Ureter (tissue), 1 donor: ENCODE data around the gene TAF10. TPM values are rescaled to one million over a fixed set of nuclear protein-coding genes. Genes with fewer than 3 reads are reported as not detected.

Experiments used
- DNase-seq: peaks from one replicate; pipeline ENCODE4 v3.0.0-alpha.2; 2020; ENCODE audit warnings: low spot score
- total RNA-seq: library from RNA; stranded (reverse); gene quantifications from one replicate; pipeline ENCODE4 v1.2.4, GENCODE V29; 2023
- donor health status: DM: yes; HTN: yes; CAD: no.

Gene TAF10
- total RNA-seq, 1 donor from 2014 or later: 176 TPM

- no peak for DNase-seq
Measured at GRCh38 chr11:6625156-6625831, 13.3 kb upstream of the TAF10 start.

GRCh38 chr11:6623391-6624363 is 11.7 kb upstream of the TAF10 start:
- DNase-seq: no peak

GRCh38 chr11:6622261-6623171 is 10.5 kb upstream of the TAF10 start:
- DNase-seq: no peak

DNA sequence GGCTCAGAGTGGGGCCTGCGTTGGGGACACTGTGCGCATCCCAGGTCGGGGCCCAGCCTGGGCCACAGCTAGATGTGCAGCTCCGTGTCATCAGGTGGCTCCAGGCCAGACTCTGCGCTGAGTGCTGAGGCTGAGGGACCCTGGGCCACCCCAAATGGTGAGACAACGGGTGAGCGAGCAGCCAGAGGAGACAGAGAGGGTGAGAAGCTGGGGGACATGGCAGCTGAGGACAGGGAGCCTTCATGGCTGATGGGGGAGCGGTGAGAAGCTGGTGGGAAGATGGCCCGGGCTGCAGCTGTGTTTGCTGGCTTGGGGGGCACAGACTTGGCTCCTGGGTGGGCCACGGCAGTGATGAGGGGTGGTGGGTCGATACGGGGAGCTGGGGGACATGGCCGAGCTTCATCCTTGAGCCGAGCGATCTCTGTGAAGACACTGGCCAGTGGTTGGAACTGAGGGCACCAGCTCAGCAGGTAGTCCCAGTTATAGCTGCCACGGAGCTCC is 9.7 kb upstream of the TAF10 start:
- DNase-seq: no peak

GRCh38 chr11:6620636-6621035 is 8.6 kb upstream of the TAF10 start:
- DNase-seq: no peak

DNA sequence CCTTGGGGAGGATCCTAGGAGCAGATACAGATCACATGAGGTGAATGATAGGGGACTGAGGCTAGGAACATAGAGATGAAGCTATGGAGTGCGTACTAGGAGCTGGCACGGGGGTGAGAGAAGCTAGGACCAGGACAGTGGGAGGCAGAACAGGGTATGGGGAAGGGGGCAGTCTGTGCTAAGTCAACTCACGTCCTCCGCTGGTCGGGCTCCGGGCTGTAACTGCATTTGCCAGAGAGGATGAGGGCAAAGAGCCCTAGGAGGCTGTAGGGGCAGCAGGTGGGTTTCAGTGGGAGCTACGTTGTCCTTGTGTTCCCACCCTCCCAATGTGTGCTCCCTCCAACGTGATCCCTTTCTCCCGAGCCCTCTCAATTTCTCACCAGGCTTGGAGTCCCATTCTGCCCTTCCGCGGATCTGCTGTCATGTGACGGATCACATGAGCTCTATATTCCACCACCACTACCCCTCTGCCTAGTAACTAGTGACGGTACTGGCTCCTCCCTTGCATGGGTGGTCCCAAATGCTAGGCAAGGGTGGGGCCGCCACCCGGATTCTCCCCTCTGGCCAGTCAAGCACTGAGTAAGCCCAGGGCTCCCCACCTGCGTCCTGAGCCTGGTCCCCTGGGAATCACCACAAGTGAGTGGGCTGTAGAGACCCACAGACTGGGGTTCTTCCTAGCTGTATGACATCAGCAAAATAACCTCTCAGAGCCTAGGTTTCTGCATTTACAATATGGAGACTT is 7.2 kb upstream of the TAF10 start, which contains the start of gene TPP1:
Gene TPP1, minus strand, starts transcription at position 419 of the 742 bp plus-strand sequence. Its CDS starts 22 bp downstream, at position 397.
- DNase-seq: peak; percentile 96

DNA sequence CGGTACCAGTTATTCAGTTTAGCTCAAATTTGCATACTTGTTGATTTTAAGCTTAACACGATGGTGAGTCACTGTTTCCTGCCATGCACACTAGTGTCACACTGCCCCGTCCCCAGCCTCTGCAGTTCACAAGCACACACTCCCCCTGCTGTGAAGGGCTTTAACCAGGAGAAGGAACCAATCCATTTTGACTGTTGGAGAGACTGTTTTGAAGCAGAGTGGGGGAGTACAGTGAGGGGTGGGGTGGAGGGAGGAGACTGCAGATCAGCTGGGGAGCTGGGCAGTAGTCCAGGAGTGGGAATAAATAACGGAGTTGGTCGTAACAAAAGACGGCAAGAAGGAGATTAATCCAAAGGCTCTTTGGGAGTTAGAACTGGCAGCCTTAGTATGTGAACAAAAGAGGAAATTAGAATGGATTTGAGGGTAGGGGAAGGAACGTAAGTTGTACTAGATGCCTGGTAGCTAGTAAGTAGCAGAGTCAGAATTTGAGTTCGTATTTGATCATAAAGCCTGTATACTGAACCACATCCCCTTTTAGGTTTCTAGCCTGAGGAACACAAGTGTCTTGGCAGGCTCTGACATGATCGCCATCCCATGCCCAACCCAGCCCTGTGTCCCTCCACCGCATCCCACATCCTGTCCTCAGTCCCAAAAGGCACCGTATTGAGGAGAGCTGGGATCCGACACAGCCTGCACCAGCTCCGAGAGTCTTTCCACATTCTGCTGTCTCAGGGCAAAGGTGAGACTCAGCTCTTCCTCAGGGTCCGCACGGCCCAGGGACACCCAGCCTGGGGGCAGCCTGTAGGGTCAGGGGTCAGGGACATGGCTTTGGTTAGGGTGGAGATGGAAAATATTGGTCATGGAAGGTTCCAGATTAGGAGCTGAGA is 6.3 kb upstream of the TAF10 start:
- peak; percentile 67 for DNase-seq

GRCh38 chr11:6617315-6617781 is 5.3 kb upstream of the TAF10 start:
- DNase-seq: no peak

GRCh38 chr11:6616596-6617250 is 4.7 kb upstream of the TAF10 start:
- DNase-seq: no peak

DNA sequence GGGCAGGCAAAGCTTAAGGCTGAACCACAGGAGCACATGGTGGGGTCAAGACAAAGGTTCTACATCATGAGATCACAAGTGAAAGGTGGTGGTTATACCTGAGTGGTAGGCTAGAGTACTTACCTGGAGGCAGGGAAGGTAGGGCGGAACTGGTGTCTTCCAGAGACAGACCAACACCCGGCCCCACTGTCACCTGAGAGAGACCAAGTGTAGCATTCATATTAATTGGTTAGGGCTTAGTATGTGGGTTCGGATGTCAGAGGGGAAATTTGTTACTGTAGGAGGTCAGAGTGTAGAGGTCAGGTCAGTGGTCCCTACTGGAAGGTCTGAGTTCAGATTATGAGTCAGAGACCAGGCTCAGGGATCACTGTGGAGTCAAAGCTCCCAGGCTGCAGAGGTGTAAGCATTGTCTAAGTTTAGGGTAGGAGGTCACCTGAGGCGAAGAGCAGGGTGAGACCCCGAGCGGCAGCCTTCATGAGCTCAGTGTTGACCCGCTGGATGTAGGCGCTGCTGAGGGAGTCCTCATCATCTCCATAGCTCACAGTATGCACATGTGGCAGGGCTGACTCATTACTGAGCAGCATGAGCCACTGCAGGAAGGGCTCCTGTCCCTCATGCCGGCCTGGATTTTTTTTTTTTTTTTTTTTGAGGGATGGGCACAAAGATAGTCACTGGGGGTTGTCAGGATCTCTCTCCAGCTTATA is 4.0 kb upstream of the TAF10 start:
- no peak for DNase-seq

DNA sequence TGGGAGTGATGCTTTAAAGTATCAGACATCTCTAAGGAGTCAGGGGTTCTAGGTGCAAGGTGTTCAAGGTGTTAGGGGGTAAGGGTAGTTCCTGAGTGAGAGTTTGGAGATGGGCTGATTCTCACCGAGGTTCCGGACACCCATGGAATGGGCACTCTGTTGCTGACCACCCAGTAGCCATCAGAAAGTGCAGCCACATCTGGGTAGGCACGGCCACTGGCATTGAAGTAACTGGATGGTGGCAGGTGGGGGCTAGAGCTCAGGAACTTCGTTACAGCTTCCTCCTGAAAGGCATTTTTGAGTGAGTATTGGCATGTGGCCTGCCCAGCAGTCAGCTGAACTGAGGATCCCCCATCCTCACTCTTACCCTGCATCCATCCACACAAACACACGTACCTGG is 3.0 kb upstream of the TAF10 start:
- no peak for DNase-seq

DNA sequence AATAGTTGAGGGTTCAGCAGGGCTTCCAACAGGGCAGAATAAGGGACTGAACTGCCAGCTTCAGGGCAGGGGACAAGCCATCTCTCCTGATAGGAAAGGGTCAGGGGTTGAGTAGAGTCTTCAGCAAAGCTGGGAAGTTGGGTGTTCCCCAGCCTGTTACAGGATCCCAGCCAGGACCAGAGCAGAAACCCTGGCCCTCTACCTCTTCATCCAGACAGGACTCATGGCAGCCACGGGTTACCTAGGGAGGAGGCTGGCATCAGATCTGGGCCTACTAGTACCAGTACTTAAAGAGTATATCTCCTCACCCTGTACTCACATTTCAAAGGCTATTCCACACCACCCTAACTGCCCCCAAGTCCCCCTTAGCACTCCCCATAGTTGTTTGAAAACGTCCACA is 2.4 kb upstream of the TAF10 start:
- no peak for DNase-seq

GRCh38 chr11:6613496-6613895 is 1.5 kb upstream of the TAF10 start:
- no peak for DNase-seq

GRCh38 chr11:6611963-6612212 is 128 bp downstream of the TAF10 start:
- no peak for DNase-seq

DNA sequence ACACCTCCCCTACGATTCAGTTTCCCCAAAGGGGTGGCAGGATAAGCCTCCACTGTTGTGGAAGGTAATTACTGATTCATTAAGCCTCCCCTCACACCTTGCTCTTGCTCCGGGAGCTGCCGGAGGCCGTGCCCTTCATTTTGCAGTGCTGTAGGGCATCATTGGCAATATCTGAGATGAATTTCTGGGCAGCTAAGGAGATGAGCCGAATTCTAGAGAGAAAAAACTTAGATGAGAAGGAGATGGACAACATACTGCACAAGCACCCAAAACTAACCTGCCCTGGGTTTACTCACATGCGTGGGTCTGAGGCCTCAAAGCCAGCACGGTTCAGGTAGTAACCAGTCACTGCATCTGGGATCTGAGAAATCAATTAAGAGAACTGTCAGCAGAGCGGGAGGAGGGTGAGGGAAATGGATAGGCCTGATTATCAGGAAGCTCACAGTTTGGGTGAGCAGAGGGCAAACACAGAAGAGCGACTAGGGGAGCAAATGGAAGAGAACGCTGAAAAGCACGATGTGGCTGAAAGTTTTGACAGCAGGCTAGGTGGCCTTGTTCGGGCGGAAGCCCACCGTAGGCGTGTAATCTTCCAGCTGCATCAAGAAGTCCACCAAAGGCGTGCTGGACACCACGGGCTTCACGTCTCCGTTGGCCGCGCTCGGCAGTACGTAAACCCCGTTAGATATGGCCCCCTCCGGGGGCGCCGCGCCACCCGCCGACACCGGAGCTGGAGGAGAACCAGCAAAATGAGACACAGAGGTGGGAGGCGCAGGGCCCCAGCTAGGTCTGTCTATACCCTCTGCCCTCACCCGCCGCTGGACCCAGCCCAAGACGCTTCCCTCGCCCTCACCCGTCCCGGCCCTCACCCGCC is 689 bp downstream of the TAF10 start:
- no peak for DNase-seq

DNA sequence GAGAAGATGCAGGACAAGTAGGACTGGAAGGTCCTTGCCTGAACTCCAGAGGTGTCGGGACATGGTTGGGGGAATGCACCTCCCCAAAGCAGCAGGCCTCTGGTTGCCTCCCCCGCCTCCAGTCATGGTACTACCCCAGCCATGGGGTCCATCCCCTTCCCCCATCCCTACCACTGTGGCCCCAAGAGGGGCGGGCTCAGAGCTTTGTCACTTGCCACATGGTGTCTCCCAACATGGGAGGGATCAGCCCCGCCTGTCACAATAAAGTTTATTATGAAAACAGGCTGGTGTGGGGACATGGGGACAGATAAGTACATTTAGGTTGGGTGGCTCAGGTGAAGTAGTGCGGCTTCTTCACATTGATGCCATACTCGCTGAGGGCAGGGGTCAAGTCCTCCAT is 1.4 kb downstream of the TAF10 start:
- DNase-seq: no peak

- no peak for DNase-seq
Measured at GRCh38 chr11:6609502-6610015, 2.5 kb downstream of the TAF10 start.
